NT2/D1 (cell line): ENCODE measurements around the gene NEGR1.

ENCODE experiments used
- SUZ12 ChIP-seq: IDR thresholded peaks from 2 replicates; pipeline ENCODE4 v1.6.1; 2011; ENCODE audit not compliant: insufficient read length, insufficient read depth; ENCODE audit errors: extremely low read depth
- YY1 ChIP-seq: IDR thresholded peaks from 2 replicates; pipeline ENCODE4 v1.6.1; 2011; ENCODE audit not compliant: insufficient read length, insufficient read depth
- ZNF274 ChIP-seq: IDR thresholded peaks from 2 replicates; pipeline ENCODE4 v1.6.1; 2011; ENCODE audit warnings: mild to moderate bottlenecking, low read depth, low read length

DNA sequence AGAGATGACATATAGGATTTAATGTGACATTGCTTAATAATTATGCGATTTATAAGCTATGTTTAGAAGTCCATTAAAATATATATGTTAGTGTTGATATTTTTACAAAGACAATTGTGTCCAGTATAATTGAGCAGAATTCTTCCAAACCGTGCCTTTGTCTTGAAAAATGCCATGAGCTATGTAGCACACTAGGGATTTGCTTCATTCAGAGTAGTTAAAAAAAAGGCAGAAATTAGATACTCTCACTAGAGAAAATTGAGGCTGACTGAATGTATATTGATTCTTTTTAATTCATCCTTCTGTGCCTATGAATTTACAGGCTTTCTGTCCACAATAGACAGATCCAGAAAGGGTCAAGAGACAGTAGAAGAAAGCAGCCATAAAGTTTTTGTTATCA lies 429.0 kb downstream of the NEGR1 start:
- TF ChIP-seq ZNF274 (no peak), SUZ12 (no peak), YY1 (no peak)
